GM12878 (cell line): ENCODE data around the gene RPS26.

Experiments
- EP300 ChIP-seq, 2 experiments: fragments of 150-350 bp in 1 of 2; IDR thresholded peaks; 2 replicates each; pipeline ENCODE4 v1.6.1; 2011 to 2012; ENCODE audit warnings: low read depth in 2 of 2, low read length in 2 of 2, borderline replicate concordance in 1 of 2, improper control_type of control experiment in 1 of 2, inconsistent platforms in 1 of 2; ENCODE audit not compliant: control insufficient read depth in 1 of 2
- FOXM1 ChIP-seq: IDR thresholded peaks from 2 replicates; pipeline ENCODE4 v1.6.1; 2012; ENCODE audit warnings: low read depth, mild to moderate bottlenecking, inconsistent platforms, low read length, moderate library complexity
- HCFC1 ChIP-seq: fragments of 150-350 bp; IDR thresholded peaks from 2 replicates; pipeline ENCODE4 v1.6.1; 2014; ENCODE audit warnings: low read length
- JUNB ChIP-seq: IDR thresholded peaks from 2 replicates; pipeline ENCODE4 v1.6.1; 2016; ENCODE audit warnings: antibody characterized with exemption, mild to moderate bottlenecking
- LARP7 ChIP-seq: fragments of 450-650 bp; IDR thresholded peaks from 2 replicates; pipeline ENCODE4 v1.6.1; 2017; ENCODE audit warnings: mild to moderate bottlenecking
- POLR2A ChIP-seq: IDR thresholded peaks from 2 replicates; pipeline ENCODE4 v1.6.1; 2011; ENCODE audit warnings: low read depth, mild to moderate bottlenecking, low read length
- POLR2AphosphoS5 ChIP-seq: IDR thresholded peaks from 2 replicates; pipeline ENCODE4 v1.6.1; 2011; ENCODE audit warnings: mild to moderate bottlenecking, low read length, inconsistent platforms
- RAD21 ChIP-seq: IDR thresholded peaks from 2 replicates; pipeline ENCODE4 v1.6.1; 2011; ENCODE audit warnings: mild to moderate bottlenecking, low read depth, low read length, moderate library complexity; ENCODE audit not compliant: insufficient read depth
- SRF ChIP-seq, 2 experiments: IDR thresholded peaks; 2 replicates each; pipeline ENCODE4 v1.6.1; 2011; ENCODE audit warnings: low read depth in 2 of 2, low read length in 2 of 2, mild to moderate bottlenecking in 1 of 2, moderate library complexity in 1 of 2
- TF ChIP-seq, protein P1 (sequence below): IDR thresholded peaks from 2 replicates; pipeline ENCODE4 v1.6.1; 2011; ENCODE audit warnings: low read depth, low read length, improper control_type of control experiment, borderline replicate concordance
- TF ChIP-seq, protein P2 (sequence below), 3 experiments: IDR thresholded peaks in 2 of 3; conservative IDR thresholded peaks in 1 of 3; 2 replicates each; pipeline ENCODE4 v1.5.1; 2011; ENCODE audit warnings: low read depth in 3 of 3, low read length in 3 of 3, mild to moderate bottlenecking in 3 of 3, control low read depth in 2 of 3, moderate library complexity in 2 of 3, inconsistent platforms in 1 of 3, mixed read lengths in 1 of 3; ENCODE audit not compliant: control insufficient read depth in 2 of 3, insufficient read depth in 1 of 3; ENCODE audit errors: extremely low read depth in 1 of 3
- TF ChIP-seq, protein P3 (sequence below): fragments of 450-650 bp; IDR thresholded peaks from 2 replicates; pipeline ENCODE4 v1.6.1; 2016; ENCODE audit warnings: mild to moderate bottlenecking

DNA sequence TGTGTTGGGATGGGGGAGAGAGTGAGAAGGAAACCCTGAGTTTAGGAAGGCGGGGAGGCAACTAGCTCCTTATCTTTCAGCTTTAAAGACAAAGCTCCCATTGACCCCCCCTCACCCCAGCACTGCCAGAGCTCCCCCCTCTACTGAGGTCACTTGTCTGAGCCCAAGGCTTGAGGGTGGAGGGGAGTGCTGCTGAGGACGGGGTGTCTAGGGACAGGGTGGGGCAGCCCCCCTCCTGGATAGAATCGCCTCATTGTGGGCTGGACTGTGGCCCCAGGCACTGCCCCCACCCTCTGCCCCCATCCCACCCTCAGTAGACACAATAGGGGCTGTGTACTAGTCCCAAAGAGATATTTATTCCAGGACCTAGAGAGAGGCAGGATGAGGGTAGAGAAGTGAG is 41.2 kb downstream of the RPS26 start:
- no peak for TF ChIP-seq LARP7
- no peak for TF ChIP-seq POLR2A
- TF ChIP-seq EP300 (IDR thresholded peaks at IDR 0.05; ENCODE audit: borderline replicate concordance in 1 of 2, control insufficient read depth in 1 of 2, low read depth in 2 of 2, low read length in 2 of 2): no peak
- TF ChIP-seq, protein P1, sequence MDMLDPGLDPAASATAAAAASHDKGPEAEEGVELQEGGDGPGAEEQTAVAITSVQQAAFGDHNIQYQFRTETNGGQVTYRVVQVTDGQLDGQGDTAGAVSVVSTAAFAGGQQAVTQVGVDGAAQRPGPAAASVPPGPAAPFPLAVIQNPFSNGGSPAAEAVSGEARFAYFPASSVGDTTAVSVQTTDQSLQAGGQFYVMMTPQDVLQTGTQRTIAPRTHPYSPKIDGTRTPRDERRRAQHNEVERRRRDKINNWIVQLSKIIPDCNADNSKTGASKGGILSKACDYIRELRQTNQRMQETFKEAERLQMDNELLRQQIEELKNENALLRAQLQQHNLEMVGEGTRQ: no peak
- TF ChIP-seq, protein P2, sequence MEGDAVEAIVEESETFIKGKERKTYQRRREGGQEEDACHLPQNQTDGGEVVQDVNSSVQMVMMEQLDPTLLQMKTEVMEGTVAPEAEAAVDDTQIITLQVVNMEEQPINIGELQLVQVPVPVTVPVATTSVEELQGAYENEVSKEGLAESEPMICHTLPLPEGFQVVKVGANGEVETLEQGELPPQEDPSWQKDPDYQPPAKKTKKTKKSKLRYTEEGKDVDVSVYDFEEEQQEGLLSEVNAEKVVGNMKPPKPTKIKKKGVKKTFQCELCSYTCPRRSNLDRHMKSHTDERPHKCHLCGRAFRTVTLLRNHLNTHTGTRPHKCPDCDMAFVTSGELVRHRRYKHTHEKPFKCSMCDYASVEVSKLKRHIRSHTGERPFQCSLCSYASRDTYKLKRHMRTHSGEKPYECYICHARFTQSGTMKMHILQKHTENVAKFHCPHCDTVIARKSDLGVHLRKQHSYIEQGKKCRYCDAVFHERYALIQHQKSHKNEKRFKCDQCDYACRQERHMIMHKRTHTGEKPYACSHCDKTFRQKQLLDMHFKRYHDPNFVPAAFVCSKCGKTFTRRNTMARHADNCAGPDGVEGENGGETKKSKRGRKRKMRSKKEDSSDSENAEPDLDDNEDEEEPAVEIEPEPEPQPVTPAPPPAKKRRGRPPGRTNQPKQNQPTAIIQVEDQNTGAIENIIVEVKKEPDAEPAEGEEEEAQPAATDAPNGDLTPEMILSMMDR (IDR thresholded peaks at IDR 0.05 in 2 of 3, conservative IDR thresholded peaks at IDR 0.05 in 1 of 3; ENCODE audit: control insufficient read depth in 2 of 3, extremely low read depth in 1 of 3, insufficient read depth in 1 of 3, low read depth in 3 of 3, low read length in 3 of 3): no peak
- no peak for TF ChIP-seq SRF (IDR thresholded peaks at IDR 0.05; ENCODE audit: low read depth in 2 of 2, low read length in 2 of 2)
- no peak for TF ChIP-seq FOXM1
- no peak for TF ChIP-seq JUNB
- TF ChIP-seq POLR2AphosphoS5: no peak
- TF ChIP-seq, protein P3, sequence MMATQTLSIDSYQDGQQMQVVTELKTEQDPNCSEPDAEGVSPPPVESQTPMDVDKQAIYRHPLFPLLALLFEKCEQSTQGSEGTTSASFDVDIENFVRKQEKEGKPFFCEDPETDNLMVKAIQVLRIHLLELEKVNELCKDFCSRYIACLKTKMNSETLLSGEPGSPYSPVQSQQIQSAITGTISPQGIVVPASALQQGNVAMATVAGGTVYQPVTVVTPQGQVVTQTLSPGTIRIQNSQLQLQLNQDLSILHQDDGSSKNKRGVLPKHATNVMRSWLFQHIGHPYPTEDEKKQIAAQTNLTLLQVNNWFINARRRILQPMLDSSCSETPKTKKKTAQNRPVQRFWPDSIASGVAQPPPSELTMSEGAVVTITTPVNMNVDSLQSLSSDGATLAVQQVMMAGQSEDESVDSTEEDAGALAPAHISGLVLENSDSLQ: no peak
- TF ChIP-seq HCFC1: no peak
- no peak for TF ChIP-seq RAD21
